Lung (tissue), 12 donors: Measurements from ENCODE around the gene ZNF335. TPM values are rescaled to one million over a fixed set of nuclear protein-coding genes. Genes with fewer than 3 reads are reported as not detected.

Experiments
- ATAC-seq: fragments of 200-7000 bp; cut with Tn5 transposase; one replicate; pipeline ENCODE4 v1.9.1; 2020; ENCODE audit warnings: moderate number of reproducible peaks; ENCODE audit not compliant: insufficient read depth, low FRiP score
- DNase-seq, 3 donors: peaks; one replicate each; pipeline ENCODE4 v3.0.0-alpha.2; 2013 to 2017
- H3K27ac ChIP-seq, 2 donors: one replicate each; pipeline ENCODE4 v1.5.1; 2013; ENCODE audit warnings: mild to moderate bottlenecking in 2 of 2, moderate library complexity in 2 of 2, control low read depth in 1 of 2, inconsistent platforms in 1 of 2, low read depth in 1 of 2, low read length in 1 of 2
- H3K27me3 ChIP-seq, 3 donors: one replicate each; pipeline ENCODE4 v1.5.1; 2013; ENCODE audit warnings: low read length in 2 of 3; ENCODE audit not compliant: control insufficient read depth in 3 of 3, insufficient read depth in 3 of 3
- H3K36me3 ChIP-seq, 4 donors: one replicate each; pipeline ENCODE4 v1.5.1; 2013; ENCODE audit warnings: low read length in 4 of 4, mild to moderate bottlenecking in 1 of 4, moderate library complexity in 1 of 4; ENCODE audit not compliant: control insufficient read depth in 4 of 4, insufficient read depth in 4 of 4
- H3K4me1 ChIP-seq, 5 donors: one replicate each; pipeline ENCODE4 v1.5.1; 2013; ENCODE audit warnings: low read length in 5 of 5, mild to moderate bottlenecking in 2 of 5, moderate library complexity in 1 of 5; ENCODE audit not compliant: control insufficient read depth in 5 of 5, insufficient read depth in 5 of 5
- H3K4me3 ChIP-seq: one replicate; pipeline ENCODE4 v1.5.1; 2013; ENCODE audit warnings: mild to moderate bottlenecking, control low read depth, moderate library complexity
- H3K9ac ChIP-seq, 2 donors: one replicate each; pipeline ENCODE4 v1.5.1; 2013; ENCODE audit warnings: low read length in 2 of 2, control low read depth in 1 of 2; ENCODE audit not compliant: insufficient read depth in 1 of 2
- H3K9me3 ChIP-seq, 4 donors: one replicate each; pipeline ENCODE4 v1.5.1; 2013; ENCODE audit warnings: low read length in 3 of 4, mild to moderate bottlenecking in 1 of 4, moderate library complexity in 1 of 4; ENCODE audit not compliant: control insufficient read depth in 4 of 4, insufficient read depth in 3 of 4
- WGBS, 2 donors: extraction: QIAGEN DNeasy Blood & Tissue Kit; methylation state at CpG; one replicate each; pipeline ENCODE4 v1.1.7; 2013; 5-methylcytosine and 5-hydroxymethylcytosine counted together
- polyA plus RNA-seq, 2 donors: library from polyadenylated mRNA; stranded (reverse); fragments of 200-250 nt; gene quantifications; one replicate each; pipeline ENCODE4 v1.2.1, GENCODE V29; 2013
- total RNA-seq, 2 donors: library from RNA; depleted of rRNA in 1 of 2; stranded (reverse); fragments of >200 nt in 1 of 2; gene quantifications; one replicate each; pipeline ENCODE4 v1.2.1, GENCODE V29; 2014 to 2021
- TF ChIP-seq, protein P1 (sequence below): IDR thresholded peaks from 2 replicates; pipeline ENCODE4 v1.5.1; 2012; ENCODE audit warnings: mild to moderate bottlenecking; ENCODE audit errors: control extremely low read depth, extremely low read depth
- donor health status: control.
- donor health status: control.
- donor health status: Bipolar disorder and iron deficiency.
- donor health status: healthy.
- donor health status: DM: yes; HTN: yes; CAD: no.

The ZNF335 gene
- total and polyA plus RNA-seq, 4 donors, result 12.8 to 23.6 (median 16.0) TPM

GRCh38 chr20:45920462-45921336, 51.3 kb downstream of the ZNF335 start:
- no peak for DNase-seq
- no peak overlapping the region for H3K4me3 ChIP-seq
- WGBS, 2 donors, result 68% methylated on average over 9 of the region's 9 CpGs
- no peak overlapping the region for H3K27ac ChIP-seq
- no peaks in the 10 kb centered on the region for H3K27me3 ChIP-seq
- TF ChIP-seq, protein P1, sequence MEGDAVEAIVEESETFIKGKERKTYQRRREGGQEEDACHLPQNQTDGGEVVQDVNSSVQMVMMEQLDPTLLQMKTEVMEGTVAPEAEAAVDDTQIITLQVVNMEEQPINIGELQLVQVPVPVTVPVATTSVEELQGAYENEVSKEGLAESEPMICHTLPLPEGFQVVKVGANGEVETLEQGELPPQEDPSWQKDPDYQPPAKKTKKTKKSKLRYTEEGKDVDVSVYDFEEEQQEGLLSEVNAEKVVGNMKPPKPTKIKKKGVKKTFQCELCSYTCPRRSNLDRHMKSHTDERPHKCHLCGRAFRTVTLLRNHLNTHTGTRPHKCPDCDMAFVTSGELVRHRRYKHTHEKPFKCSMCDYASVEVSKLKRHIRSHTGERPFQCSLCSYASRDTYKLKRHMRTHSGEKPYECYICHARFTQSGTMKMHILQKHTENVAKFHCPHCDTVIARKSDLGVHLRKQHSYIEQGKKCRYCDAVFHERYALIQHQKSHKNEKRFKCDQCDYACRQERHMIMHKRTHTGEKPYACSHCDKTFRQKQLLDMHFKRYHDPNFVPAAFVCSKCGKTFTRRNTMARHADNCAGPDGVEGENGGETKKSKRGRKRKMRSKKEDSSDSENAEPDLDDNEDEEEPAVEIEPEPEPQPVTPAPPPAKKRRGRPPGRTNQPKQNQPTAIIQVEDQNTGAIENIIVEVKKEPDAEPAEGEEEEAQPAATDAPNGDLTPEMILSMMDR, result no peak
- no peaks in the 10 kb centered on the region for H3K36me3 ChIP-seq
- no peaks in the 10 kb centered on the region for H3K9me3 ChIP-seq
- peak overlapping the region in 1 of 2 donors; percentile 69 for H3K9ac ChIP-seq
- ATAC-seq, result no peak
- H3K4me1 ChIP-seq, result peaks cover 0 to 37% (median 26%) of the 10 kb centered on the region in 5 donors

- peaks cover 0 to 33% (median 26%) of the 10 kb centered on the region in 5 donors for H3K4me1 ChIP-seq
- peak; percentile 88 to 97 (median 94) for DNase-seq
- no peaks in the 10 kb centered on the region for H3K9me3 ChIP-seq
- no peaks in the 10 kb centered on the region for H3K27me3 ChIP-seq
- WGBS, 2 donors, result 52 to 68% methylated on average over 11 of the region's 11 CpGs
- H3K9ac ChIP-seq, result peak overlapping the region in 1 of 2 donors; percentile 69
- ATAC-seq, result no peak
- H3K36me3 ChIP-seq, result no peaks in the 10 kb centered on the region
- TF ChIP-seq, protein P1, result no peak
- H3K27ac ChIP-seq, result peak overlapping the region in 1 of 2 donors; percentile 37
- no peak overlapping the region for H3K4me3 ChIP-seq
Observed at GRCh38 chr20:45919542-45920399, 52.2 kb downstream of the ZNF335 start.

DNA sequence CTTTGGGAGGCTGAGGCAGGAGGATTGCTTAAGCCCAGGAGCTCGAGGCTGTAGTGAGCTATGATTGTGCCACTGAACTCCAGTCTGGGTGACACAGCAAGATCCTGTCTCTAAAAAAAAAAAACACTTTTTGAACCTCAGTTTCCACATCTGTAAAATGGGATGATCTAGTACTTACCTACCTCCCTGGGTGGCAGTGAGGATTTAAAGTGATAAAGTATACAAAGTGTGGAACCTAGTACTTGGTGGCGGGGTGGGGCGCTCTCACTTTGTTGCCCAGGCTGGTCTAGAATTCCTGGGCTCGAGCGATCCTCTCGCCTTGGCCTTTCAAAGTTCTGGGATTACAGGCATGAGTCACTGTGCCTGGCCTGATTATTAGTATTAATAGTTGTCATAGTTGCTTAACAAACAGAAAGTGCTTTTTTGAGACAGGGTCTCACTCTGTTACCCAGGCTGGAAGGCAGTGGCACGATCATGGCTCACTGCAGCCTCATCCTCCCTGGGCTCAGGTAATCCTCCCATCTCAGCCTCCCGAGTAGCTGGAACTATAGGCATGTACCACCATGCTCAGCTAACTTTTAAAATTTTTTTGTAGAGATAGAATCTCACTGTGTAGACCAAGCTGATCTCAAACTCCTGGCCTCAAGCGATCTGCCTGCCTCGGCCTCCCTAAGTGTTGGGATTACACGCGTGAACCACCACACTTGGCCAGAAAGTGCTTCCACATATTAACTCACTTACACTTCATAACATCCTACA, 53.0 kb downstream of the ZNF335 start:
- Histone ChIP-seq H3K27ac (peak overlapping the region; percentile 28 to 78), H3K4me3 (no peak overlapping the region), H3K9me3 (no peaks in the 10 kb centered on the region), H3K9ac (peak overlapping the region in 1 of 2 donors; percentile 0), H3K4me1 (peaks cover 0 to 25% (median 21%) of the 10 kb centered on the region in 5 donors), H3K36me3 (no peaks in the 10 kb centered on the region), H3K27me3 (no peaks in the 10 kb centered on the region)
- TF ChIP-seq, protein P1, result no peak
- ATAC-seq (no peak), DNase-seq (no peak)
- 89 to 93% methylated on average over 12 of the region's 12 CpGs for whole genome bisulfite sequencing, 2 donors
